ENCODE measurements around the gene PSMD11.
A peak's percentile ranks its signal among the peaks of the same experiment; 100 is the strongest.
"Not testable (repeated sequence)": the region's sequence is repeated elsewhere in the genome, so short reads cannot be mapped to it uniquely, and the experiment has no call there.

Gene PSMD11

GRCh38 chr17:32523827-32524552 is 79.7 kb downstream of the PSMD11 start:
- DNase-seq (ENCODE audit: extremely low read depth, low read depth), result no peak
- no peak for TF ChIP-seq CTCF (IDR thresholded peaks at IDR 0.05; ENCODE audit: low read depth, low read length, missing control alignments)
- H3K4me3 ChIP-seq (replicated peaks; ENCODE audit: low read depth, low read length), result no peak overlapping the region

- H3K4me3 ChIP-seq (replicated peaks; ENCODE audit: low read depth, low read length); DNase-seq (ENCODE audit: extremely low read depth, low read depth): not testable (repeated sequence)
Observed at GRCh38 chr17:32524553-32524880, 80.2 kb downstream of the PSMD11 start.

GRCh38 chr17:32525122-32525521 is 80.8 kb downstream of the PSMD11 start:
- H3K4me3 ChIP-seq (replicated peaks; ENCODE audit: low read depth, low read length), result no peak overlapping the region
- DNase-seq (ENCODE audit: extremely low read depth, low read depth), result peak; percentile 68

DNA sequence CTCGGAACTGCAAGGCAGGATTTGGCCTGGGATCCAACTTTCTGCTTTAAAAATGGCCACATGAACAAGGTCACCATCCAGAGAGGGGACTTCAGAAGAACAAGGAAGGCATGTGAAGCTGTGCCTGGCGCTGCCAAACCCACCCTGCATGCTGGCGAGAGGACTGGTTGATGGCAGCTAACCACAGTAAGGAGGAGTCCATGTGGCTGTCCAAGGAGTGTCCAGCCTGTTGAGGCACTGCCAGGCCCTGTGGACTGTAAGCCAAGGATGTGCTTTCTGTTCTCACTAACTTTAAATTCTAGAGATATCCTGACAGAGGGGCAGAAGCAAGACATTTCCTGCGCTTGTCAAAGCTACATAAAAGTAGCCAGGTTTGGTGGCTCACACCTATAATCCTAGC is 82.8 kb downstream of the PSMD11 start:
- no peak overlapping the region for H3K4me3 ChIP-seq (replicated peaks; ENCODE audit: low read depth, low read length)
- no peak for TF ChIP-seq CTCF (IDR thresholded peaks at IDR 0.05; ENCODE audit: low read depth, low read length, missing control alignments)
- no peak for DNase-seq (ENCODE audit: extremely low read depth, low read depth)

More at GRCh38 chr17:32525122-32525521, 80.8 kb downstream of the PSMD11 start:
- no peak for TF ChIP-seq CTCF (IDR thresholded peaks at IDR 0.05; ENCODE audit: low read depth, low read length, missing control alignments)

DNA sequence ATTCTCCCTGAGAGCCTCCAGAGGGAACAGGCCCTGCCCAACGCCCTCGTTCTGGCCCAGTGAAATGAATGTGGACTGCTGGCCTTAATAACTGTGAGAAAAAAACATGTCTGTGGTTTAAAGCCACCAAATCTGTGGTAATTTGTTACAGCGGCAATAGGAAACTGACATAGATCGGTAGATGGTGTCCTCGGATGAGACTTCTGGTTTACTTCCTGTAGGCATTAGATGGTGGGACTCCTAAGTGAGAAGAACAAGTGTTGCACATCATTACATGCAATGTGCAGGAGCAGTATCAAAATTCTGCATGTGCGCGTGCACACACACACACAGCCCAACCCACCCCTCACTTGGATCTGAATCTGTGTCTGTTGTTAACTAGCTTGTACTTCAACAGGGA is 84.5 kb downstream of the PSMD11 start:
- no peak for TF ChIP-seq CTCF (IDR thresholded peaks at IDR 0.05; ENCODE audit: low read depth, low read length, missing control alignments)
- no peak for DNase-seq (ENCODE audit: extremely low read depth, low read depth)
- H3K4me3 ChIP-seq (replicated peaks; ENCODE audit: low read depth, low read length), result no peak overlapping the region

DNA sequence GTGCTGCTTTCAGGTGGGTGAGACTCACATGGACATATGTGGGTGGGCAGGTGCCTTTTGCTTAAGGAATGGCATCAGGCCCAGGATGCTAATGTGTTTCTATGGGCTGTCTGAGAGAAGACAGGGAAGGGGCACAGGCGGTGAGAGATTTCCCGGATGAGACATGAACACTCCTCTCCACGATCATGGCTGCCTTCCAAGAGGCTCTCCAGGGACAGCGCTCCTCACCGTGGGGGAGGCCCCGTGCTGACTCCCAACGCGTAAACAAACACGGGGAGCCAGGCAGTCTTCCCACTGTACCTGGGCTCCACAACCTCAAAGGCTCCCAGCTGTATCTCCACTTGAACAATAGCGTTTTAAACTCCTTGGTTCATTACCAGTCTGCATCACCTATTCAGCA is 85.3 kb downstream of the PSMD11 start:
- DNase-seq (ENCODE audit: extremely low read depth, low read depth), result no peak
- H3K4me3 ChIP-seq (replicated peaks; ENCODE audit: low read depth, low read length), result no peak overlapping the region
- TF ChIP-seq CTCF (IDR thresholded peaks at IDR 0.05; ENCODE audit: low read depth, low read length, missing control alignments), result no peak
